ENCODE measurements around the gene HMCN1. TPM values are rescaled to one million over a fixed set of nuclear protein-coding genes. Genes with fewer than 3 reads are reported as not detected.

Gene HMCN1
- total RNA-seq, 1 donor from 2014 or later: not detected

- H3K36me3 Mint-ChIP-seq (ENCODE audit: low read depth): no peaks in the 10 kb centered on the region
- peaks cover 14% of the 10 kb centered on the region for H3K27me3 Mint-ChIP-seq (ENCODE audit: insufficient read depth)
- H3K4me1 Mint-ChIP-seq (ENCODE audit: low read depth): no peaks in the 10 kb centered on the region
- no peak overlapping the region for H3K27ac Mint-ChIP-seq
- no peak for DNase-seq (ENCODE audit: low spot score)
- no peak overlapping the region for H3K4me3 Mint-ChIP-seq
- intact Hi-C loops (cut with micrococcal nuclease): no loop called here
- no peaks in the 10 kb centered on the region for H3K9me3 Mint-ChIP-seq
Observed at GRCh38 chr1:186086583-186086982, 352.4 kb downstream of the HMCN1 start.

GRCh38 chr1:186089940-186090339, 355.7 kb downstream of the HMCN1 start:
- no peak overlapping the region for H3K4me3 Mint-ChIP-seq
- DNase-seq (ENCODE audit: low spot score): no peak
- no peaks in the 10 kb centered on the region for H3K36me3 Mint-ChIP-seq (ENCODE audit: low read depth)
- no peaks in the 10 kb centered on the region for H3K9me3 Mint-ChIP-seq
- H3K27ac Mint-ChIP-seq: no peak overlapping the region
- intact Hi-C loops (cut with micrococcal nuclease): no loop called here
- H3K4me1 Mint-ChIP-seq (ENCODE audit: low read depth): no peaks in the 10 kb centered on the region
- peaks cover 7% of the 10 kb centered on the region for H3K27me3 Mint-ChIP-seq (ENCODE audit: insufficient read depth)

- Mint-ChIP-seq H3K4me3 (no peak overlapping the region), H3K36me3 (ENCODE audit: low read depth) (no peaks in the 10 kb centered on the region), H3K27ac (no peak overlapping the region), H3K27me3 (ENCODE audit: insufficient read depth) (peaks cover 9% of the 10 kb centered on the region), H3K4me1 (ENCODE audit: low read depth) (no peaks in the 10 kb centered on the region), H3K9me3 (no peaks in the 10 kb centered on the region)
- intact Hi-C loops (cut with micrococcal nuclease): no loop called here
- DNase-seq (ENCODE audit: low spot score): no peak
Observed at GRCh38 chr1:186091222-186091720, 357.1 kb downstream of the HMCN1 start.

DNA sequence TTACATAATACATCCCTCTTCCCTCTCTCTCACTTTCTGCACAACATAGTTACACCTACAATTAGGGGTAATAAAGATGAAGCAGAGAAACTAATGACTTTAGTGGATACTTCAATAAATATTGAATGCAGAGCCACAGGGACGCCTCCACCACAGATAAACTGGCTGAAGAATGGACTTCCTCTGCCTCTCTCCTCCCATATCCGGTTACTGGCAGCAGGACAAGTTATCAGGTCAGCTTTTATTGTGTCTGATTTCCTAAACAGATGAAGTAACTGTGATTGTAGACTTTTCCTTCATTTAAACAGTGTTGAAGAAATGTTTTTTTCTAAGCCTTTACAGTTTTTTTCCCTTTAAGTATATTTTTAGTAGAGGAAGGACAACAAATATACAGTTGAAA, 359.2 kb downstream of the HMCN1 start:
- Mint-ChIP-seq H3K36me3 (ENCODE audit: low read depth) (no peaks in the 10 kb centered on the region), H3K9me3 (no peaks in the 10 kb centered on the region), H3K27me3 (ENCODE audit: insufficient read depth) (peaks cover 6% of the 10 kb centered on the region), H3K4me1 (ENCODE audit: low read depth) (no peaks in the 10 kb centered on the region), H3K27ac (no peak overlapping the region), H3K4me3 (no peak overlapping the region)
- intact Hi-C loops (cut with micrococcal nuclease): no loop called here
- no peak for DNase-seq (ENCODE audit: low spot score)

DNA sequence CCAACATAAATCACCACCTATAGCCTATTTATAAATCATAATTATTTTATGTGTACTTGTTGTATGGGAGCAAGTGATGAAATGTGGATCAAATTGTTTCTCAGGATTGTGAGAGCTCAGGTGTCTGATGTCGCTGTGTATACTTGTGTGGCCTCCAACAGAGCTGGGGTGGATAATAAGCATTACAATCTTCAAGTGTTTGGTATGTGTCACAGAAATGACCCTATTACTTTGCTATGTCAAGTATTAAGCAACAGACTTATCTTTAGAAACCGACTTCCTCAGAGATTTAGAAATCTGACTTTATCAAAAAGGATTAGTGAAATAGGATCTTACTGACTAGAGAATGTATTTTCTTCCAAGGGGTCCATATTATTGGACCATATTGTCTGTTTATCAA, 360.0 kb downstream of the HMCN1 start:
- Mint-ChIP-seq H3K9me3 (no peaks in the 10 kb centered on the region), H3K27ac (no peak overlapping the region)
- intact Hi-C loops (cut with micrococcal nuclease): no loop called here

DNA sequence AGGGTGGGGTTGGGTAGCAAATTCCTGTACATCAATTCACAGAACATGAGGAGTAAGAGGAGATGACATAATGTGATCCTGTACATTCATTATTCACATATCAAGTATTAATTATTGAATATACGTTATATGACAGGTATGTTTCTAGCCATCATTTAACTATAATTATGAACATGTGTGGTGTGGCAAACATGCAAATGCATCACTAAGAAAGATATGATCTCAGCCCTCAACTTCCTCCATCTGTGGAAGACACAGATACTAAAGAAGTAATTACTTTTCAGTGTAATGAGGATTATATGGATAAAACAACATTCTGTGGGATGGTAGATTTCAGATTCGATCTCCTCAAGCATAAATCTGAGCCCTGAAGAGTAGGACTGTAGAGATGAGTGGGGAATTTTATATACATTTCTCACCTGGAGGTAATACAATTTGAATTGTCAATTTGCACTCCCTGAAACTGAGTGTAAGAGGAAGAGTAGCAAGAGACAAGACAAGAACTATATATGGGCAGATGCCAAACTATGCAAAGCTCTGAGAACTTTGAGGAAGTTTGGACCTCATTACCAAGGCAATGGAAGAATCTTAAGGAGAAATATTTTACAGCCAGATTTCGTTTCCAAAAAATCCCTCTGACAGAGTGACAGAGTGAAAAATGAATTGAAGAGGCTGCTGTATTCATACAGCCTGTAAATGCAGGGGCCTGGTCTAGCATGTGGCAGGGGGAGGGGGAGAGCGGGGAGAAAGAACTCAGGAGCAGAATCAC, 365.3 kb downstream of the HMCN1 start:
- Mint-ChIP-seq H3K27ac (no peak overlapping the region), H3K4me3 (no peak overlapping the region)
- intact Hi-C loops (cut with micrococcal nuclease): no loop called here

More for the DNA sequence above, 360.0 kb downstream of the HMCN1 start:
- no peaks in the 10 kb centered on the region for H3K4me1 Mint-ChIP-seq (ENCODE audit: low read depth)
- DNase-seq (ENCODE audit: low spot score): no peak
- no peak overlapping the region for H3K4me3 Mint-ChIP-seq
- peaks cover 11% of the 10 kb centered on the region for H3K27me3 Mint-ChIP-seq (ENCODE audit: insufficient read depth)
- H3K36me3 Mint-ChIP-seq (ENCODE audit: low read depth): no peaks in the 10 kb centered on the region

DNA sequence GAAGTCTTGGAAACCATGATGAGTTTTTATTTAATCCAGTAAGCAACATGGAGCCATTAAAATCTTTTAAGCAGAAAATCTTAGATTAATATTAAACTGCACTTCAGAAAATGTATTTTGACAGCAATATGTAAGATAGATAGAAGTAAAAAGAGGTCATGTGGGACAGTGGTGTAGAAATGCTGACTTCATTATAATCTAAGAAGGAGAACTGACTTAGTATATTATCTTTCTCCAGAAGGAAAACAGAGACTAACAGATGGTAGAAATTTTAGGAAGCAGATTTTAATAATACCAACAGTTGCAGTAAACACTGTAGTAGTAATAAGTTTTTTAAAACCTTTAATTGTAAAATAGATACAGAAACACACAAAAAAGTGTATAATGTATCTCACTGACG, 367.9 kb downstream of the HMCN1 start:
- no peak overlapping the region for H3K27ac Mint-ChIP-seq
- no peaks in the 10 kb centered on the region for H3K9me3 Mint-ChIP-seq
- no peak overlapping the region for H3K4me3 Mint-ChIP-seq
- H3K4me1 Mint-ChIP-seq (ENCODE audit: low read depth): no peaks in the 10 kb centered on the region
- H3K27me3 Mint-ChIP-seq (ENCODE audit: insufficient read depth): peaks cover 12% of the 10 kb centered on the region
- no peak for DNase-seq (ENCODE audit: low spot score)
- no peaks in the 10 kb centered on the region for H3K36me3 Mint-ChIP-seq (ENCODE audit: low read depth)
- intact Hi-C loops (cut with micrococcal nuclease): no loop called here

More for the DNA sequence above, 365.3 kb downstream of the HMCN1 start:
- Mint-ChIP-seq H3K4me1 (ENCODE audit: low read depth) (no peaks in the 10 kb centered on the region), H3K27me3 (ENCODE audit: insufficient read depth) (peaks cover 14% of the 10 kb centered on the region), H3K9me3 (no peaks in the 10 kb centered on the region), H3K36me3 (ENCODE audit: low read depth) (no peaks in the 10 kb centered on the region)
- DNase-seq (ENCODE audit: low spot score): no peak

DNA sequence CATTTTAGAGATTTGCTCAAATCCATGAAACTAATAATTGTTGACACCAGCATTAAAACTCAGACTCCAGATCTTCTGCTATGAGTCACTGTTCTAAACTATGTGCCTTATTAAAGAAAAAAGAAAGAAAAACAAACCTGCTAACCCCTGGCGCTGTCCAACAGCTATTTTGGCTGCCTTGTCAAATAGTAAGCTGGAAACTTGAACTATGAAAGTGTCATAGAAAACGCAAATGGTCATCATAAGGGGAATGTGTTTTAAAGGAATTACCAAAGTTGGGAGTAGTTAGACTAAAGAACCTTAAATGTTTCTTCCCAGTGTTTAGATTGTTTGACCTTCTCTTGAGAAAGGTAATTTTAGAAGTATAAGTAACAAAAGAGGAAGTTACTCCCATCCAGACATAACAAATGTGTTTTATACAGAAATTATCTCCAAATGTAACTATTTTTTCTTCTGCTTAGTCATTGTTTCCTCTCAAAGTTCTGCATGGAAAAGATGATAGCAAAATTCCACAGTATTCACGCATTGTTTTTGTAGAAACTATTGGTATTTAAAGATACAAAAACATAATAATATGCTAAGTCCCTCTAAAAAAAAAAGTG, 368.5 kb downstream of the HMCN1 start:
- Mint-ChIP-seq H3K4me1 (ENCODE audit: low read depth) (no peaks in the 10 kb centered on the region), H3K27me3 (ENCODE audit: insufficient read depth) (peaks cover 12% of the 10 kb centered on the region), H3K9me3 (no peaks in the 10 kb centered on the region), H3K4me3 (no peak overlapping the region), H3K27ac (no peak overlapping the region), H3K36me3 (ENCODE audit: low read depth) (no peaks in the 10 kb centered on the region)
- DNase-seq (ENCODE audit: low spot score): no peak
- intact Hi-C loops (cut with micrococcal nuclease): no loop called here

- no peaks in the 10 kb centered on the region for H3K4me1 Mint-ChIP-seq (ENCODE audit: low read depth)
- H3K36me3 Mint-ChIP-seq (ENCODE audit: low read depth): no peaks in the 10 kb centered on the region
- DNase-seq (ENCODE audit: low spot score): no peak
- H3K27me3 Mint-ChIP-seq (ENCODE audit: insufficient read depth): peaks cover 8% of the 10 kb centered on the region
- H3K4me3 Mint-ChIP-seq: no peak overlapping the region
- intact Hi-C loops (cut with micrococcal nuclease): no loop called here
- H3K9me3 Mint-ChIP-seq: no peaks in the 10 kb centered on the region
- no peak overlapping the region for H3K27ac Mint-ChIP-seq
Observed at GRCh38 chr1:186104459-186104858, 370.3 kb downstream of the HMCN1 start.

DNA sequence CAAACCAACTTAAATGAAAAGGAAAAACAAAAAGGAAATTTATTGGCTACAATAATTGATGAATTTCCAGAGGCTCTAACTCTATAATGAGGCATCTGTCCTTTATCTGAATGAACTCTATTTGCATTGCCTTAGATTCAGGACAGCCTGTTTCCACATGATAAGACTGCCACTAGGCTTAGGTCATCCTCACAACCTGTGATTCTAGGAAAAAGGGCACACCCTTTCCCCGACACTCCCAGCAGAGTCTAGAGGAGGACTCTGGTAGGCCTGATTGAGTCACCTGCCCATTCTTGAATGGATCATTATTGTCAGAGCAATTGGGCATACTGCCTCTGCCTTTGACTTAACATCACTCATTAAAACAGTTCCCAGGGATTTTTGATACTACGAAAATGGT, 378.1 kb downstream of the HMCN1 start:
- Mint-ChIP-seq H3K4me3 (no peak overlapping the region), H3K4me1 (ENCODE audit: low read depth) (no peaks in the 10 kb centered on the region), H3K9me3 (no peaks in the 10 kb centered on the region), H3K27ac (no peak overlapping the region), H3K36me3 (ENCODE audit: low read depth) (no peaks in the 10 kb centered on the region), H3K27me3 (ENCODE audit: insufficient read depth) (peaks cover 4% of the 10 kb centered on the region)
- intact Hi-C loops (cut with micrococcal nuclease): no loop called here
- no peak for DNase-seq (ENCODE audit: low spot score)

- H3K4me3 Mint-ChIP-seq: no peak overlapping the region
- H3K9me3 Mint-ChIP-seq: no peaks in the 10 kb centered on the region
- no peaks in the 10 kb centered on the region for H3K36me3 Mint-ChIP-seq (ENCODE audit: low read depth)
- peaks cover 4% of the 10 kb centered on the region for H3K27me3 Mint-ChIP-seq (ENCODE audit: insufficient read depth)
- intact Hi-C loops (cut with micrococcal nuclease): no loop called here
- H3K27ac Mint-ChIP-seq: no peak overlapping the region
- no peaks in the 10 kb centered on the region for H3K4me1 Mint-ChIP-seq (ENCODE audit: low read depth)
- no peak for DNase-seq (ENCODE audit: low spot score)
Observed at GRCh38 chr1:186113461-186113860, 379.3 kb downstream of the HMCN1 start.

- H3K4me3 Mint-ChIP-seq: no peak overlapping the region
- no peaks in the 10 kb centered on the region for H3K36me3 Mint-ChIP-seq (ENCODE audit: low read depth)
- no peak for DNase-seq (ENCODE audit: low spot score)
- no peak overlapping the region for H3K27ac Mint-ChIP-seq
- peaks cover 4% of the 10 kb centered on the region for H3K27me3 Mint-ChIP-seq (ENCODE audit: insufficient read depth)
- intact Hi-C loops (cut with micrococcal nuclease): no loop called here
- no peaks in the 10 kb centered on the region for H3K9me3 Mint-ChIP-seq
- H3K4me1 Mint-ChIP-seq (ENCODE audit: low read depth): no peaks in the 10 kb centered on the region
Observed at GRCh38 chr1:186118724-186119123, 384.5 kb downstream of the HMCN1 start.

DNA sequence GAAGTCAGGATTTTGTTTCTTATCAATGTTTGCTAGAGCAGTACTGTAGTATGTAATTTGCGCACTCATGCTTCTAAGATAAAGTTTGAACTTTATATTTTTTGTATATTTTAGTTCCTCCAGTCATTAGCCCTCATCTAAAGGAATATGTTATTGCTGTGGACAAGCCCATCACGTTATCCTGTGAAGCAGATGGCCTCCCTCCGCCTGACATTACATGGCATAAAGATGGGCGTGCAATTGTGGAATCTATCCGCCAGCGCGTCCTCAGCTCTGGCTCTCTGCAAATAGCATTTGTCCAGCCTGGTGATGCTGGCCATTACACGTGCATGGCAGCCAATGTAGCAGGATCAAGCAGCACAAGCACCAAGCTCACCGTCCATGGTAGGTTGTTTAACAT, 388.6 kb downstream of the HMCN1 start:
- Mint-ChIP-seq H3K27me3 (ENCODE audit: insufficient read depth) (no peaks in the 10 kb centered on the region), H3K4me3 (no peak overlapping the region), H3K4me1 (ENCODE audit: low read depth) (no peaks in the 10 kb centered on the region), H3K36me3 (ENCODE audit: low read depth) (no peaks in the 10 kb centered on the region), H3K27ac (no peak overlapping the region), H3K9me3 (no peaks in the 10 kb centered on the region)
- intact Hi-C loops (cut with micrococcal nuclease): no loop called here
- no peak for DNase-seq (ENCODE audit: low spot score)
